Heart right ventricle (tissue), 16 donors: Measurements from ENCODE around the gene R3HDM2. TPM values are rescaled to one million over a fixed set of nuclear protein-coding genes. Genes with fewer than 3 reads are reported as not detected.

Experiments used
- ATAC-seq, 8 donors: fragments of 200-7000 bp; cut with Tn5 transposase; one replicate each; pipeline ENCODE4 v1.9.1; 2020; ENCODE audit warnings: mild to moderate bottlenecking in 8 of 8, moderate library complexity in 8 of 8, moderate number of reproducible peaks in 1 of 8
- DNase-seq, 2 donors: peaks; one replicate each; pipeline ENCODE4 v3.0.0-alpha.2; 2020
- H3K27ac ChIP-seq, 10 donors: fragments of 200-600 bp; sonication (generic) in 2 of 10; one replicate each; pipeline versions ENCODE4 v1.5.0 to v1.8.0; 2020 to 2022; ENCODE audit warnings: mild to moderate bottlenecking in 3 of 10
- H3K27me3 ChIP-seq, 7 donors: fragments of 200-600 bp; one replicate each; pipeline ENCODE4 v1.8.0; 2021 to 2022; ENCODE audit warnings: mild to moderate bottlenecking in 2 of 7
- H3K36me3 ChIP-seq, 9 donors: fragments of 200-600 bp; sonication (generic) in 1 of 9; one replicate each; pipeline versions ENCODE4 v1.5.0 to v1.8.0; 2020 to 2022; ENCODE audit warnings: mild to moderate bottlenecking in 2 of 9
- H3K4me1 ChIP-seq, 9 donors: fragments of 200-600 bp; sonication (generic) in 1 of 9; one replicate each; pipeline versions ENCODE4 v1.5.0 to v1.8.0; 2020 to 2022; ENCODE audit warnings: mild to moderate bottlenecking in 4 of 9
- H3K4me3 ChIP-seq, 10 donors: fragments of 200-600 bp; sonication (generic) in 2 of 10; one replicate each; pipeline versions ENCODE4 v1.5.0 to v1.8.0; 2020 to 2022; ENCODE audit warnings: mild to moderate bottlenecking in 7 of 10, moderate library complexity in 2 of 10
- H3K9me3 ChIP-seq, 11 donors: fragments of 200-600 bp in 10 of 11; sonication (generic) in 2 of 11; one replicate each; pipeline versions ENCODE4 v1.5.0 to v1.8.0; 2013 to 2022; ENCODE audit warnings: mild to moderate bottlenecking in 2 of 11, control low read depth in 1 of 11, moderate library complexity in 1 of 11
- WGBS, 2 donors: extraction: QIAGEN DNeasy Blood & Tissue Kit; methylation state at CpG; one replicate each; pipeline ENCODE4 v1.1.7; 2013; ENCODE audit warnings: inconsistent platforms in 1 of 2; 5-methylcytosine and 5-hydroxymethylcytosine counted together
- intact Hi-C, 10 donors: fragments of 100-400 bp; cut with DNase I; formaldehyde crosslinking; loops; one replicate each; pipeline versions ENCODE4 v1.11.1 to v1.14.2; 2022
- polyA plus RNA-seq, 2 donors: library from polyadenylated mRNA; stranded (reverse); fragments of 200-250 nt; gene quantifications; one replicate each; pipeline ENCODE4 v1.2.3, GENCODE V29; 2013
- total RNA-seq, 10 donors: library from RNA; stranded (reverse); fragmentation: NEBNext Ultra II Directional in 3 of 10; extraction: Animal tissue kit (Norgen Biotek cat#: 25700) in 3 of 10; gene quantifications; one replicate each; pipeline versions ENCODE4 v1.2.1 to v1.2.4, GENCODE V29; 2021 to 2023
- TF ChIP-seq, protein P1 (sequence below), 9 donors: fragments of 200-600 bp; sonication (generic) in 2 of 9; IDR thresholded peaks; one replicate each; pipeline versions ENCODE4 v1.5.0 to v1.8.0; 2021 to 2022; ENCODE audit warnings: antibody characterized with exemption in 9 of 9, mild to moderate bottlenecking in 5 of 9, moderate library complexity in 1 of 9
- donor health status: Arrhythmogenic right ventricular cardiomyopathy.
- donor health status: ischemic (EF 13 %, LVEDD 7.1; RV severe dilation, severe dysfunction).
- donor health status: healthy with polysubstance abuse.
- donor health status: DM: no; HTN: yes; CAD: no.
- donor health status: DM: no; HTN: no; CAD: no.
- donor health status: ischemic (EF 25% LVEDD 6.9; RV normal size, moderate dysfunction).
- donor health status: ischemic (EF 25% LVEDD 5.7; RV mildly dilated, moderate dysfunction).
- donor health status: healthy.
- donor health status: DM: yes; HTN: yes; CAD: no.
- donor health status: Ischemic cardiomyopathy.
- donor health status: ischemic (EF 35%, LVEDD 5.7; RV mildly dilated, moderate dysfunction).
- donor health status: nonischemic (EF 11% LVEDD 7.7; RV severe dilation, severe dysfunction).
- donor health status: DM: yes; HTN: yes; CAD: no.
- donor health status: PGD.
- donor health status: ischemic (EF 29% LVEDD 5.4; RV normal size, mild dysfunction).
- donor health status: nonischemic (EF 23%, LVEDD 6.1; RV moderate dilation, normal function).

Gene R3HDM2
- total and polyA plus RNA-seq, 12 donors: 15.5 to 107 (median 73.9) TPM

DNA sequence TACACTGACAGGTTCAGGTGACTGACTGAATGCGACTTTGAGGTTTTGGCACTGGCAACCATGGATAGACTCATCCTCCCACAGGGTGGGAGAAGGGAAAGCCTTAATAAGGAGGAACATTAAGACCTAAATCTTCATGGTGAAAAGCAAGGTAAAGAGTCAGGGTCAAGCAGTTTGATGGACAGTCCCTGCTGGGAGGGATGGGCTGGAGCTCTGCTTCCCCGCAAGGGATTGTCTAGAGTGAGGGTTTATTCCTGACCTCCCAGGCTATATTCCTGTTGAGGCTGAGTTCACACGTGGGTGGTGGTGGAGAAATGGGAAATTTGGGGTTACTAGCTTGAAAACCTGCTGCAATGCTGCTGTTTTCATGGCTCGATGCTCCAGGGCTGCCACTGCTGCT is 170.5 kb downstream of the R3HDM2 start:
- Histone ChIP-seq H3K27ac (peak overlapping the region in 9 of 10 donors; percentile 73 to 90 (median 83)), H3K36me3 (peaks cover 0 to 88% (median 22%) of the 10 kb centered on the region in 9 donors), H3K27me3 (no peaks in the 10 kb centered on the region), H3K9me3 (no peaks in the 10 kb centered on the region), H3K4me1 (peaks cover 6 to 70% (median 28%) of the 10 kb centered on the region in 9 donors), H3K4me3 (no peak overlapping the region)
- ATAC-seq (peak in 1 of 8 donors; percentile 2), DNase-seq (no peak)
- WGBS, 2 donors: 78 to 83% methylated on average over 4 of the region's 4 CpGs
- intact Hi-C loops: loop anchor here in 3 of 10 donors (5.0 kb wide), 2 partner anchors 192 to 197 kb away; partner anchors contain the start of genes GLI1 (in 1 of the 3) and INHBE (in 1 of the 3)
- TF ChIP-seq, protein P1, sequence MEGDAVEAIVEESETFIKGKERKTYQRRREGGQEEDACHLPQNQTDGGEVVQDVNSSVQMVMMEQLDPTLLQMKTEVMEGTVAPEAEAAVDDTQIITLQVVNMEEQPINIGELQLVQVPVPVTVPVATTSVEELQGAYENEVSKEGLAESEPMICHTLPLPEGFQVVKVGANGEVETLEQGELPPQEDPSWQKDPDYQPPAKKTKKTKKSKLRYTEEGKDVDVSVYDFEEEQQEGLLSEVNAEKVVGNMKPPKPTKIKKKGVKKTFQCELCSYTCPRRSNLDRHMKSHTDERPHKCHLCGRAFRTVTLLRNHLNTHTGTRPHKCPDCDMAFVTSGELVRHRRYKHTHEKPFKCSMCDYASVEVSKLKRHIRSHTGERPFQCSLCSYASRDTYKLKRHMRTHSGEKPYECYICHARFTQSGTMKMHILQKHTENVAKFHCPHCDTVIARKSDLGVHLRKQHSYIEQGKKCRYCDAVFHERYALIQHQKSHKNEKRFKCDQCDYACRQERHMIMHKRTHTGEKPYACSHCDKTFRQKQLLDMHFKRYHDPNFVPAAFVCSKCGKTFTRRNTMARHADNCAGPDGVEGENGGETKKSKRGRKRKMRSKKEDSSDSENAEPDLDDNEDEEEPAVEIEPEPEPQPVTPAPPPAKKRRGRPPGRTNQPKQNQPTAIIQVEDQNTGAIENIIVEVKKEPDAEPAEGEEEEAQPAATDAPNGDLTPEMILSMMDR (IDR thresholded peaks at IDR 0.05): no peak

DNA sequence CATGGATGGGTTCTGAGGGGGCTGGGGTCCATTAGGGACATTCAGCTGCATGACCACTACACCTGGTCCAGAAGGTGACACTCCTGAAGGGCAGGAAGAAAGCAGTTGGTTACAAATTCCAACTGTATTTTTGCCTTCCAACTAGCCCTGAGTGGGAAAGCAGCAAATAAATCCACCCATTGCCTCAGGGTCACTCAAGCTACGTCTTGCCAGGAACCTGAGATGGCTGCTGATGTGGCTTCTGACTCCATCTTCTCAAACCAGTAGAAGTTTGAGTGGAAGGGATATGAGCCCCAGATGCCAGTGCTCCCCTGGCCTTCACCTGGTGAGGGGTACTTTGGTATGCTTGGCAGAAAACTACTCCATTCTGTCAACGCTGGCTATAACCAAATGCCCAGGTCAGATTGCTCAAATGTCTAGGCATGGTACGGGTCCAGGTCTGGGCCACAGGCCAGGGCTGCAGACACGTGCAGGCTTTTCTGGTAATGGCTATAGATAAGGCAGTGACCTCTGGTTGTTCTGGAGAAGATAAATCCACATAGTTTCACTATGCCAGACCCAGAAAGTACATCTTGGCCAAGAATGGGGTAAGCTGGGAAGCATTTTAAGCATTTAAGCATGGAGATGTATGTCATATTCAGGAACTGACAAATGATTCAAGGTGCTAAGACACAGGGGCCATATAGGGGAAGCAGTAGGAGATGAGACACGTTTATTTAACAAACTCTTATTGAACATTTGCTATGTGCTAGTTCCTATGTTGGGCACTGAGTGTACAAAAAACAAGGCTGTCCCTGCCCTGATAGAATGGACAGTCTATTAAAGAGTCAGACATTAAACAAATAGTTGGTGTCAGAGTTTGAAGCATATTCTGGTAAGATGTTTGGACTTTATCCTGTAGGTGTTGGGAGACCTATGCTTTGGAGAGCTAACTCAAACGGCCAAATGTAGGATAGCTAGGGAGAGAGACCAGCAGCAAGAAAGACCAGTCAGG is 171.6 kb downstream of the R3HDM2 start:
- Histone ChIP-seq H3K27ac (peak overlapping the region in 9 of 10 donors; percentile 73 to 90 (median 83)), H3K36me3 (peaks cover 0 to 90% (median 22%) of the 10 kb centered on the region in 9 donors)
- ATAC-seq: peak; percentile 79 to 90 (median 84)

DNA sequence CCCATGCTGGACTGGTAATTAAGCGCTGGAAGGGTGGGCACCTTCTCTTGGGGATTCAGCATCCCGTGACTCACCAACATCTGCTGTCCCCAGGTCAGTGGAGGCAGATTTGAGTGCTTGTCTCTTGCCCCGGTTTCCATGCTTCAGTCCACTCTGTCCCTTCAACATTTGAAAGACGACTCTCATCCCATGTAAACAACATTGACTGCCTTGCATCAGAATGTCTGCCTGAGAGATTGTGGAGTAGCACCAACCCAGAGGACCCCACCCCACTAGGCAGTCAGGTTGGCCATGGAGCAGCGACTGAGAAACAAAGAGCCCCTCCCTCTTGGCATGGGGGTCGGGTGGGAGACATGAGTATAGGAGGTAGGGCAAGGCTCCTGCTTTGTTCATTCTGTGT is 174.9 kb downstream of the R3HDM2 start:
- Histone ChIP-seq H3K36me3 (peaks cover 0 to 72% (median 27%) of the 10 kb centered on the region in 9 donors), H3K9me3 (no peaks in the 10 kb centered on the region), H3K27me3 (no peaks in the 10 kb centered on the region), H3K4me1 (peaks cover 0 to 28% (median 17%) of the 10 kb centered on the region in 9 donors), H3K4me3 (no peak overlapping the region), H3K27ac (no peak overlapping the region)
- ATAC-seq: no peak
- 83 to 89% methylated on average over 6 of the region's 6 CpGs for WGBS, 2 donors
- intact Hi-C loops: no loop called here
- DNase-seq: no peak
- TF ChIP-seq, protein P1 (IDR thresholded peaks at IDR 0.05): no peak

More for the DNA sequence above, 171.6 kb downstream of the R3HDM2 start:
- H3K4me3 ChIP-seq: no peak overlapping the region
- DNase-seq: peak; percentile 71 to 73
- no peaks in the 10 kb centered on the region for H3K27me3 ChIP-seq
- 47 to 58% methylated on average over 6 of the region's 6 CpGs for WGBS, 2 donors
- peaks cover 6 to 61% (median 28%) of the 10 kb centered on the region in 9 donors for H3K4me1 ChIP-seq
- H3K9me3 ChIP-seq: no peaks in the 10 kb centered on the region
- TF ChIP-seq, protein P1 (IDR thresholded peaks at IDR 0.05): no peak
- intact Hi-C loops: no loop called here

DNA sequence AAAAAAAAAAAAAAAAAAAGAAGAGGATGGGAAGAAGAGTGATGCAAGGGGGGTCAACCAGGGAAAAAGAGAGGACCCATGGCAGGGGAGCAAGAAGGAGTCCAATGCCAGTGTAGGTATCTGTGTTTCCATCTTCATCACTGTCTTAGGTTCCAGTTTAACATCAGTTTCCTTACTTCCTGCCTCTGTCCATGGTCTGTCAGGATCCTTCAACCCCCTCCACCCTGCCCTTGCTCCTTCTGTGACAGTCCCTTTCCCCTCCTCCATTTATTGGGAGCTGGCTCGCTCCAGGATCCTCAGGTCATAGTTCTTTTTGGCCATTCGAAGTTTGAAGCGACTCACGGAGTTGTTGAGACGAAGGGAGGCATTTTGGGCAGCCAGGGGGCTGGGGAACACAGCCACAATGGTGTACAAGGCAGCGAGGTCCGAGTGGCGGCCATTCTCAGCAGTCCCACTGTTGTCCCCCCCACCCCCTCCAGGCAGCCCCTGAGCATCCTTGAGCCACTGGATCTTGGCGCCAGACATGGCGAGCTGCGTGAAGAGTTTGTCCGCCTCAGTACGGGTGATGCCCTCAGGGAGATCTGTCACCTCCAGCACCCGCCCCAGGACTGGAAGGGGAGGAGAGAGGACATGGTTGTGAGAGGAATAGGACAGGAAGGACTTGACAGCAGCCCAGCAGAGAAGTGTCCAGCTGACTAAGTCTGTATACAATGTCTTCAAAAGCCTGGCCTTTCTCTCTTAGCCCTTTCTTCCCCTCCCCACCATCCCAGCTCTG is 176.2 kb downstream of the R3HDM2 start:
- WGBS, 2 donors: 89 to 95% methylated on average over 14 of the region's 14 CpGs
- TF ChIP-seq, protein P1 (IDR thresholded peaks at IDR 0.05): no peak
- H3K4me3 ChIP-seq: no peak overlapping the region
- intact Hi-C loops: no loop called here
- no peak overlapping the region for H3K27ac ChIP-seq
- peaks cover under 1 to 17% (median 9%) of the 10 kb centered on the region in 9 donors for H3K4me1 ChIP-seq
- DNase-seq: no peak
- no peaks in the 10 kb centered on the region for H3K27me3 ChIP-seq
- no peak for ATAC-seq
- H3K9me3 ChIP-seq: no peaks in the 10 kb centered on the region
- peaks cover 0 to 60% (median 27%) of the 10 kb centered on the region in 9 donors for H3K36me3 ChIP-seq
